C4-2B (cell line): ENCODE results near the gene SCYL1.

Source experiments
- H3K27ac ChIP-seq: fragments of 450-650 bp; 2 replicates; pipeline ENCODE4 v1.5.1; 2017
- CTCF ChIP-seq: fragments of 450-650 bp; conservative IDR thresholded peaks from 2 replicates; pipeline ENCODE4 v1.5.1; 2017; ENCODE audit warnings: mild to moderate bottlenecking
- ZFX ChIP-seq: fragments of 450-650 bp; IDR thresholded peaks from 2 replicates; pipeline ENCODE4 v1.6.1; 2017

The SCYL1 gene

GRCh38 chr11:65571940-65572339 lies 47.1 kb downstream of the SCYL1 start:
- peak overlapping the region; percentile 84 for H3K27ac ChIP-seq
- no peak for TF ChIP-seq ZFX
- TF ChIP-seq CTCF: peak; percentile 47

GRCh38 chr11:65572356-65573051 lies 47.6 kb downstream of the SCYL1 start, which contains the start of gene FAM89B:
FAM89B (plus strand) TSS chr11:65572538; CDS start chr11:65572670, 132 bp downstream.
- peak; percentile 84; the same call in 1 of the 2 replicates for TF ChIP-seq ZFX
- TF ChIP-seq CTCF: no peak
- H3K27ac ChIP-seq: peak within 1 kb of the TSS; percentile 84

- peak overlapping the region; percentile 84 for H3K27ac ChIP-seq
- TF ChIP-seq ZFX (no peak), CTCF (no peak)
Observed at GRCh38 chr11:65573391-65574079, 48.7 kb downstream of the SCYL1 start.

- peak overlapping the region; percentile 84 for H3K27ac ChIP-seq
Observed at GRCh38 chr11:65574109-65574810, 49.4 kb downstream of the SCYL1 start.

GRCh38 chr11:65574811-65575567 lies 50.1 kb downstream of the SCYL1 start:
- H3K27ac ChIP-seq: peak overlapping the region; percentile 84
- no peak for TF ChIP-seq CTCF

More at GRCh38 chr11:65574109-65574810, 49.4 kb downstream of the SCYL1 start:
- TF ChIP-seq ZFX (no peak), CTCF (peak; percentile 99)

- peak within 1 kb of the TSS; percentile 84 for H3K27ac ChIP-seq
- no peak for TF ChIP-seq CTCF
- TF ChIP-seq ZFX: no peak
Observed at GRCh38 chr11:65575568-65576231, 50.8 kb downstream of the SCYL1 start, which contains the start of gene EHBP1L1. EHBP1L1 (plus strand) TSS chr11:65576053; CDS start chr11:65576303, 250 bp downstream.
